Left hindlimb (tissue), 1 donor: ENCODE data around the gene TAAR6.
"Not testable (repeated sequence)": the region's sequence is repeated elsewhere in the genome, so short reads cannot be mapped to it uniquely, and the experiment has no call there.

Experiments used
- DNase-seq: peaks from one replicate; pipeline ENCODE4 v3.0.0-alpha.2; 2018

Gene TAAR6

DNA sequence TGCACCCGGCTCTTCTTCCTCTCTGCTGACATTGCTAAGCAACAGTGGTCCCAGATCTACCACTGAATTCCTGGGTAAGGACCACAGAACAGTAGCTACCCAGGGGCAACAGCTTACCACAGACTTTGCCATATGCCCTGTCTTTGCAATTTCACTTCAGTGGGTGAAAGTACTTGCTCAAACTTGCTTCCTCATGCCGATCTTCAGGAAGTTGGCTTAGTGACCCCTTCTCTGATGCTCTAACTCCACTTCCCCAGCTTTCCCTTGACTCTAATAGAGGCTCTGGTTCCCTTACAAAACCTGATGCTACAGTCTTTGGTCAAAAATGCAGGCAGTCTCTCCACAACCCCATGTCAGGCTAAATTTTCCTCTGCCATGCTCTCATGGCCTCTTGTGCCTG is 22.7 kb downstream of the TAAR6 start:
- no peak for DNase-seq

DNA sequence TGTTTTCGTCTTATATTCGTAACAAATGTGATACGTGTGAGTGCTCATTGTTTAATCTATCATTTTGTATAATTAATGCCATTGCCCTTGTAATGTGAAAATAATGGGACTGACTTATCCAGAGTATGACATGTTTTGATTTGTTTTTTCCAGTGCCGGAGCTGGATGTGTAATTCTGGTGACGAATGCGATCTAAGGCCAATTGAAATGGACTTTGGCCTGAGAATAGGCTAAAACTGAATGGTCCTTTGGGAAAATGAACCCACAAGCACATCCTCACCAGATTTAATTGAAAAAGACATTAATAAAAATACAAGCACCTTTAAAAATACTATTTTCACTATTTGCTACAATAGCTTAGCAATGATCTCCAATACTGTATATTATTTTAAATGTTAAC is 26.1 kb downstream of the TAAR6 start:
- no peak for DNase-seq

DNA sequence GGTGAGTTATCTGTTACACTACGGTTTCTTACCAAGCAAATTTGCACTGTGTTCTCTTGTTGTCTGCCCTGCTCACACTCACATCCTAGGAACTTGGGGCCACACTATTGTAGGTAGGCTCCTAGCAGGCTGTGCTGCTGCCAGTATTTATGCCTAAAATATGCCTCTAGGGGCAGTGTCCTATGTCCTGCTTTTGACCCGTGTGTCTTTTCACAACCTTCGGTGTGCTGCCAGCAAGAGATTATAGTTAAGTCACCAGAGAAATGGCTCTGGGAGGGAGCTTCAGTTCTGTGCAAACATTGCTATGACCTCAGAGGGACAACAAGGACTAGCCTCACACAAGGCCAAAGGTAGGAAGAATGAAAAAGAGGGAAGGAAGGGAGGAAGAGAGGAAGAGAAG is 28.4 kb downstream of the TAAR6 start:
- DNase-seq, result no peak

DNA sequence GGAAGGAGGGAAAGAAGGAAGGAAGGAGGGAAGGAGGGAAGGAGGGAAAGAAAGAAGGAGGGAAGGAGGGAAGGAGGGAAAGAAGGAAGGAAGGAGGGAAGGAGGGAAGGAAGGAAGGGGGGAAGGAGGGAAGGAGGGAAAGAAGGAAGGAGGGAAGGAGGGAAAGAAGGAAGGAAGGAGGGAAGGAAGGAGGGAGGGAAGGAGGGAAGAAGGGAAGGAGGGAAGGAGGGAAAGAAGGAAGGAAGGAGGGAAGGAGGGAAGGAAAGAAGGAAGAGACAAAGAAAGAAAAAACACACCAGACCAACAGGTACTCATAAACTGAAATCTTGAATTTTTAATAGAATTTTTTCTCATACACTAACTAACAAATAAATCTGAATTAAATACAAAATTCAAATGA is 30.8 kb downstream of the TAAR6 start:
- not testable (repeated sequence) for DNase-seq

DNA sequence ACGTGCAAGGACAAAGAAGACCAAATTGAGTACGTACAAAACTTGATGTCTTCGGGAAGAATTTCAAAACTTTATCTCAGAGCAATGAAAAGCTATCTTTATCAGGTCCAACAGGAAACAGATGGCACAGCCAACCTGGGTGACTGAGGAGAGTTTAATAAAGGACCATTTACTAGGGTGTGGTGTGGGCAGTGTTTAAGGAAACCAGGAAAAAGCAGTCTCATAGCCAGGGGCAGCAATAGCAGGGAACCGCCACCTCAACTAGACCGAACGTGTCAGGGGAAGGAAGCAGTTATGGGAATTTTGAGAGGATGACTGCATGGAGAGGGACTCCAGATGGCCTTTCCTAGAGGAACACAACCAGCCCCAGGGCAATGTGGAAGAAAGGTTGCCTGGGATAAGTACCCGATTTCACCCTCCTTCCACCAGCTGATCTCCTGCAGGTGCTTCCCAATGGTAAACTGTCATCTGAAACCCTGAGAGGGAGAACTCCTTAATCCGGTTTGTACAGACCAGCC is 34.6 kb downstream of the TAAR6 start:
- DNase-seq, result no peak

DNA sequence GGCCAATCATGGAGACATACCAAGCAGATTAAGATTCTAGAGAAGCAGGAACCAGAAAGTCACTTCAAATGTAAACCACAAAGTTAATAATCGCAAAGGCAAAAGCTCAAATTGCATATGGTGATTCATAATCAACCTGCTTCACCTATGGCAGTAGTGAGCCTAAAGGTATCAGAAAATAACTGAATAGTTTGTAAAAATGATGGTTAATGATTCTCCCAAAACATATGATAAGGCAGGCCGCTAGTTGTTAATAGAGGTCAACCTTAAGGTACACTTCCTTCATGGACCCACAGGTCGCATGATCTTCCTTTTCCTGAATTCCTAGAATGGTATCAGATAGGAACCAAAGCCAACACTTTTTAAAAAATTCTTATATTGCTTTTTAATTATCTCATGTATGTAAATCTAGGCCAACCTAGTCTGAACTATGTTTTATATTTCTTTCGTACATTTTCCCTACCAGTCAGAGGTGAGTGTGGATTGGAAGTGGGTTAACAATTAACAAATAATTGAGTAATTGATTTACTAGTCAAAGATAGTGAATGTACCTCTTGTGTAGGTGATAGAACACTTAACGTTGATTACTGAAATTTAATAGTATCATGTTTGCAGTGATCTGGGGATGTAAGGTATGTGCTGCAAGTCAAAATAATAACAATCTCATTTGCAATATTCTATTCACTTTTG is 37.6 kb downstream of the TAAR6 start:
- DNase-seq, result no peak

DNA sequence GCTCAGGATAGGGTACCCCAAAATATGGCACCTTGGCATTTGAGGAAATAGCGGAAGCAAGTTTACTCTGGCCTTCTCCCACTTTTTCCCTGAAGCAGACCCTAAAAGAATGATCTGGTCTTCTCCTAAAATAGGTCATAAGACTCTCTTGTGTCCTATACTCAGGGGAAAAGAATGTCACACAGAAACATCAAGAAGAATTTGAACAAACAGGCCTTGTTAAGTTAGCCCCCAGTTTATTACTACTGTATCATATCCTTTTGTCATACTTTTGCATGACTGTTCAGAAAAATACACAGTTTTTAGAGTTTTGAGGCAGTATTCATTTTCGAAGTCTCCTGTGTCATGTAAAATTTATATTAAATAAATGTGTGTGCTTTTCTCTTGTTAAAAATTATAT is 41.5 kb downstream of the TAAR6 start:
- no peak for DNase-seq

DNA sequence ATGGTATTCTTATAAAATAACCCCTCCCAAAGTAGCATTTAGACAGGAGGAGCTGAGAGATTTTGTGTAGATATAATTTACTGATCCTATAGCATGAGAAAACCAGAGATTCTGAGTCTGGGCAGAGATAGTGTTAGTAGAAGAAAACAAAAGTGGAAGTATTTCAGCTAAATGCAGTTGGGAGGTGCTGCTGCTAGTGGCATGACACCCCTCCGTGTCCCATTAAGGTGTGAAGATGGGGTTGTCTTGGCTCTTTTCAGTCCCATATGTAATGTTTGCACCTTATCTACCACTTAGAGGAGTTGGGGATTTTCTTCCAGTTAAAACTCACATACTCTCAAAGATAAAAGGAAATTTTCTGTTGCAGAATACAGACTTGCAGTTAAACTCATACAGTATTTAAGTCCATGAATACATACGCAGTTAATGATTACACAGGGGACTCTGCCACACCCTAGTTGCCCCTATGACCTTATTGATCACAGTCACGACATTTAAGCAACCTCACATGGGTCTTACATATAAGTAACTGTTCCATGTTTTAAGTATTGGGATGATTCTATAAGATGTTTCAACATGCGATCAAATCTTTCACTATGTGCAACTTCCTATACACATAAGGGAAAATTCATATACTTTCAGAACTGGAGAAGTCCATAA is 42.5 kb downstream of the TAAR6 start:
- DNase-seq, result no peak

DNA sequence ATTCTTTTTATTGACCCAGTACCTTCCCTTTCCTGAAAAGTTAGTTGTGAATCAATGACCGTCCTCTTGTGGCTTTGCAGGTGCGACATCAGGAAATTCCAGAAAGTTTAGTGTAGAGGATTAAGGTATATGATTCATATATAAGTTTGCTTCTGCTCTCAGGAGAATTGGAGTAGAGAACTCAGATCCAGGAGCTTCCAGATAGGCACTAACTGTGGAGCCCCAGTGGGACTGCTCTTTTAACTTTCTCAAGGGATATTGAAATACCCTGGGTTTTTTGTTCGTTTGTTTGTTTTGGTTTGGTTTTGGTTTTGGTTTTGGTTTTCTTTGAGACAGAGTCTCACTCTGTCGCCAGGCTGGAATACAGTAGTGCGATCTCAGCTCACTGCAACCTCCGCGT is 44.4 kb downstream of the TAAR6 start:
- DNase-seq, result no peak

DNA sequence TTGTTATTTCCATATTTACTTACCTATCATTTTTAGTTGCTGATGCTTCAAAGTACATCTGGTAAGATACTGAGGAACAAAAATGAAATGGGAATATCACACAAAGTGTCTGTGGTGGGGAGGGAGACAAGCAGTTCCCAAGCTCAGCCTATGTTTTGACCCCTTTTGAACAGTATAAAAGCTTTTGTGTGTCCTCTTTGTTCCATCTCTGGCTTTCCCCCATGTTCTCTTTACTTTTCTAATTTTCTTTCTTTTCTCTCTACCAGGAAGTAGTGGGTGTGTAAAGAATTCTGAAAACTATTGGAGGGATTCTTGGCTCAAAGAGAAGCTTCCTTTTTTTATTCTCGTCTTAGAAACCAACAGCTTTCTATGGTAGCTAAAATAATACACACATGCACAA is 46.6 kb downstream of the TAAR6 start:
- DNase-seq, result no peak
